ENCODE data around the gene CCDC187. TPM values are rescaled to one million over a fixed set of nuclear protein-coding genes. Genes with fewer than 3 reads are reported as not detected.

The CCDC187 gene
- total and polyA plus RNA-seq, 2 of the 13 experiments (the other 11 are each of a cell fraction or from before 2014, with no cell fraction given) = 0.03 to 0.13 TPM

GRCh38 chr9:136310273-136311030, 6.6 kb upstream of the CCDC187 start:
- BruUV-seq (replicated peaks) = no TSS peak
- WGBS (ENCODE audit: low lambda C conversion rate) = 21% methylated on average over 13 of the region's 28 CpGs
- H3K27ac ChIP-seq (ENCODE audit: extremely low read length, insufficient read depth, low read length) = no peak overlapping the region
- H3K79me2 ChIP-seq (ENCODE audit: insufficient read depth, low read length) = no peaks in the 10 kb centered on the region
- no peak for ATAC-seq
- H3K4me3 ChIP-seq (replicated peaks in 1 of 3; ENCODE audit: insufficient read depth in 1 of 3, low read depth in 2 of 3, low read length in 3 of 3) = peak overlapping the region in 1 of 3 experiments; percentile 47; a peak in 1 of 6 replicates
- no peaks in the 10 kb centered on the region for H4K20me1 ChIP-seq (ENCODE audit: insufficient read depth, low read length)
- H3K4me1 ChIP-seq (ENCODE audit: insufficient read depth, low read length) = peaks cover 50% of the 10 kb centered on the region
- POLR2A ChIA-PET = interaction anchor here (2.1 kb wide), 1 partner anchor 53 kb away, joined by 7 read pairs; no protein-coding TSS in a partner anchor
- no peak for FAIRE-seq
- intact Hi-C loops (cut with micrococcal nuclease; ENCODE audit: unreplicated experiment) (no loop called here), in situ Hi-C loops (cut with HindIII; ENCODE audit: extremely low pct_ligation_motif_present, low pct_unique_long_range_greater_than_20kb) (no loop called here)
- TF ChIP-seq ZNF317 (CRISPR knock-in tag; IDR thresholded peaks at IDR 0.05) = no peak
- TF ChIP-seq, protein P1, sequence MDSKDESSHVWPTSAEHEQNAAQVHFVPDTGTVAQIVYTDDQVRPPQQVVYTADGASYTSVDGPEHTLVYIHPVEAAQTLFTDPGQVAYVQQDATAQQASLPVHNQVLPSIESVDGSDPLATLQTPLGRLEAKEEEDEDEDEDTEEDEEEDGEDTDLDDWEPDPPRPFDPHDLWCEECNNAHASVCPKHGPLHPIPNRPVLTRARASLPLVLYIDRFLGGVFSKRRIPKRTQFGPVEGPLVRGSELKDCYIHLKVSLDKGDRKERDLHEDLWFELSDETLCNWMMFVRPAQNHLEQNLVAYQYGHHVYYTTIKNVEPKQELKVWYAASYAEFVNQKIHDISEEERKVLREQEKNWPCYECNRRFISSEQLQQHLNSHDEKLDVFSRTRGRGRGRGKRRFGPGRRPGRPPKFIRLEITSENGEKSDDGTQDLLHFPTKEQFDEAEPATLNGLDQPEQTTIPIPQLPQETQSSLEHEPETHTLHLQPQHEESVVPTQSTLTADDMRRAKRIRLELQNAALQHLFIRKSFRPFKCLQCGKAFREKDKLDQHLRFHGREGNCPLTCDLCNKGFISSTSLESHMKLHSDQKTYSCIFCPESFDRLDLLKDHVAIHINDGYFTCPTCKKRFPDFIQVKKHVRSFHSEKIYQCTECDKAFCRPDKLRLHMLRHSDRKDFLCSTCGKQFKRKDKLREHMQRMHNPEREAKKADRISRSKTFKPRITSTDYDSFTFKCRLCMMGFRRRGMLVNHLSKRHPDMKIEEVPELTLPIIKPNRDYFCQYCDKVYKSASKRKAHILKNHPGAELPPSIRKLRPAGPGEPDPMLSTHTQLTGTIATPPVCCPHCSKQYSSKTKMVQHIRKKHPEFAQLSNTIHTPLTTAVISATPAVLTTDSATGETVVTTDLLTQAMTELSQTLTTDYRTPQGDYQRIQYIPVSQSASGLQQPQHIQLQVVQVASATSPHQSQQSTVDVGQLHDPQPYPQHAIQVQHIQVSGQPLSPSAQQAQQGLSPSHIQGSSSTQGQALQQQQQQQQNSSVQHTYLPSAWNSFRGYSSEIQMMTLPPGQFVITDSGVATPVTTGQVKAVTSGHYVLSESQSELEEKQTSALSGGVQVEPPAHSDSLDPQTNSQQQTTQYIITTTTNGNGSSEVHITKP (CRISPR knock-in tag; IDR thresholded peaks at IDR 0.05; ENCODE audit: low read depth) = no peak
- TF ChIP-seq, protein P2, sequence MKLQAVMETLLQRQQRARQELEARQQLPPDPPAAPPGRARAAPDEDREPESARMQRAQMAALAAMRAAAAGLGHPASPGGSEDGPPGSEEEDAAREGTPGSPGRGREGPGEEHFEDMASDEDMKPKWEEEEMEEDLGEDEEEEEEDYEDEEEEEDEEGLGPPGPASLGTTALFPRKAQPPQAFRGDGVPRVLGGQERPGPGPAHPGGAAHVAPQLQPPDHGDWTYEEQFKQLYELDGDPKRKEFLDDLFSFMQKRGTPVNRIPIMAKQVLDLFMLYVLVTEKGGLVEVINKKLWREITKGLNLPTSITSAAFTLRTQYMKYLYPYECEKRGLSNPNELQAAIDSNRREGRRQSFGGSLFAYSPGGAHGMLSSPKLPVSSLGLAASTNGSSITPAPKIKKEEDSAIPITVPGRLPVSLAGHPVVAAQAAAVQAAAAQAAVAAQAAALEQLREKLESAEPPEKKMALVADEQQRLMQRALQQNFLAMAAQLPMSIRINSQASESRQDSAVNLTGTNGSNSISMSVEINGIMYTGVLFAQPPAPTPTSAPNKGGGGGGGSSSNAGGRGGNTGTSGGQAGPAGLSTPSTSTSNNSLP (IDR thresholded peaks at IDR 0.05; ENCODE audit: low read depth, low read length) = no peak
- no peak for TF ChIP-seq GTF2F1 (IDR thresholded peaks at IDR 0.05; ENCODE audit: low read length)
- TF ChIP-seq HCFC1 (IDR thresholded peaks at IDR 0.05; ENCODE audit: low read depth, low read length) = no peak
- TF ChIP-seq ZNF180 (CRISPR knock-in tag; IDR thresholded peaks at IDR 0.05; ENCODE audit: borderline replicate concordance, low read depth) = no peak
- TF ChIP-seq SYNCRIP (IDR thresholded peaks at IDR 0.05; ENCODE audit: insufficient read depth, low read depth, low read length) = no peak
- TF ChIP-seq, protein P3, sequence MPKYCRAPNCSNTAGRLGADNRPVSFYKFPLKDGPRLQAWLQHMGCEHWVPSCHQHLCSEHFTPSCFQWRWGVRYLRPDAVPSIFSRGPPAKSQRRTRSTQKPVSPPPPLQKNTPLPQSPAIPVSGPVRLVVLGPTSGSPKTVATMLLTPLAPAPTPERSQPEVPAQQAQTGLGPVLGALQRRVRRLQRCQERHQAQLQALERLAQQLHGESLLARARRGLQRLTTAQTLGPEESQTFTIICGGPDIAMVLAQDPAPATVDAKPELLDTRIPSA (CRISPR knock-in tag; IDR thresholded peaks at IDR 0.05; ENCODE audit: borderline replicate concordance) = no peak
- no peak for TF ChIP-seq CHCHD3 (CRISPR knock-in tag; IDR thresholded peaks at IDR 0.05)
- TF ChIP-seq SP5 (CRISPR knock-in tag; IDR thresholded peaks at IDR 0.05; ENCODE audit: borderline replicate concordance, low read depth) = no peak
- TF ChIP-seq ZNF510 (CRISPR knock-in tag; IDR thresholded peaks at IDR 0.05; ENCODE audit: low read depth) = no peak
- TF ChIP-seq ZNF782 (CRISPR knock-in tag; IDR thresholded peaks at IDR 0.05; ENCODE audit: borderline replicate concordance) = no peak
- TF ChIP-seq ZNF562 (CRISPR knock-in tag; IDR thresholded peaks at IDR 0.05; ENCODE audit: borderline replicate concordance) = no peak
- DNase-seq (ENCODE audit: low spot score) = no peak
- CTCF ChIA-PET (ENCODE audit: low intra/inter-chr PET ratio, low total read pairs) = no interaction called here
- H3K36me3 ChIP-seq (replicated peaks in 1 of 2; ENCODE audit: control insufficient read depth in 1 of 2, insufficient read depth in 2 of 2, low read length in 2 of 2) = no peaks in the 10 kb centered on the region
- H3K9me3 ChIP-seq (ENCODE audit: low read length) = peaks cover 10% of the 10 kb centered on the region
- peaks cover 2 to 10% of the 10 kb centered on the region in 2 experiments; a peak in 4 of 5 replicates for H3K27me3 ChIP-seq (ENCODE audit: control insufficient read depth in 1 of 2, insufficient read depth in 2 of 2, low read length in 2 of 2)
- H3K9ac ChIP-seq (ENCODE audit: insufficient read depth, low read depth, low read length) = no peak overlapping the region
- H2AFZ ChIP-seq (ENCODE audit: low read length) = no peak overlapping the region
- H3K4me2 ChIP-seq (ENCODE audit: low read depth, low read length) = peak overlapping the region; percentile 54; the same call in 1 of the 2 replicates
